Urinary bladder (tissue), 4 donors: Measurements from ENCODE around the gene SELPLG. TPM values are rescaled to one million over a fixed set of nuclear protein-coding genes. Genes with fewer than 3 reads are reported as not detected.
A peak's percentile ranks its signal among the peaks of the same experiment; 100 is the strongest.
"Not testable (repeated sequence)": the region's sequence is repeated elsewhere in the genome, so short reads cannot be mapped to it uniquely, and the experiment has no call there.

Source experiments
- DNase-seq: peaks from one replicate; pipeline ENCODE4 v3.0.0-alpha.2; 2015; ENCODE audit errors: extremely low spot score
- H3K27ac ChIP-seq: one replicate; pipeline ENCODE4 v1.5.1; 2013; ENCODE audit warnings: low read depth, mild to moderate bottlenecking, moderate library complexity
- H3K36me3 ChIP-seq: one replicate; pipeline ENCODE4 v1.6.1; 2013; ENCODE audit warnings: mild to moderate bottlenecking, moderate library complexity; ENCODE audit not compliant: insufficient read depth
- H3K4me1 ChIP-seq: one replicate; pipeline ENCODE4 v1.6.1; 2013; ENCODE audit warnings: mild to moderate bottlenecking, moderate library complexity; ENCODE audit not compliant: insufficient read depth
- H3K4me3 ChIP-seq: one replicate; pipeline ENCODE4 v1.5.1; 2013; ENCODE audit warnings: low read depth, low read length
- WGBS: extraction: QIAGEN DNeasy Blood & Tissue Kit; methylation state at CpG from one replicate; pipeline ENCODE4 v1.1.7; 2013; 5-methylcytosine and 5-hydroxymethylcytosine counted together
- polyA plus RNA-seq: library from polyadenylated mRNA; stranded (reverse); fragments of 200-250 nt; gene quantifications from one replicate; pipeline ENCODE4 v1.2.3, GENCODE V29; 2013
- total RNA-seq: library from RNA; depleted of rRNA; stranded (reverse); fragments of >200 nt; gene quantifications from one replicate; pipeline ENCODE4 v1.2.3, GENCODE V29; 2014
- donor health status: healthy with polysubstance abuse.
- donor health status: healthy.

The SELPLG gene
- total and polyA plus RNA-seq, 2 donors = 3.6 to 9.4 TPM

DNA sequence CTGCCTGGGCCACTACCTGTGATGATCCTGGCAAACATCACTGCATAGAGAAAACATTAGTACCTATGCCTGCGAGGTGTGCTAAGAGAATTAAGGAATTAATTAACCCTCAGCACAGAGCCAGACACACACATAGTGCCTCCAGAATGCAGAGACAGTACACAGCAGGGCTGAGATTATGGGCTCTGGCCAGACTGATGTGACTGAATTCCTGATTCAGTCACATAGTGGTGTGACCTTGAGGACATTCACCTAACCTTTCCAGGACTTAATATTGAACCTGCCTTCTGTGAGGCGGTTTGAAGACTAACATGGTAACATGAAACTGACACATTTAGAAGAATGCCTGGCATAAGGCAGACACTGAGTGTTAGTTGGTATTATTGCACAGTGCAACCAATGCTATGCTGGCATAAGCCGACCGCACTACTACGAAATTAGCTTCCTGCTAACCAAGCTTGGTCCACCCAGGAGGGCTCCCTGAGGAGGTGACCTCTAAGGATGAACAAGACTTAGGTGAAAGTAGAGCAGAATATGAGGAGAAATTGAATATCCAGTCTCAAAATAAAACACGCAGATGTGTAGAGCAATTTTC lies 32.0 kb upstream of the SELPLG start:
- H3K4me3 ChIP-seq = no peak overlapping the region
- no peak for DNase-seq
- H3K27ac ChIP-seq = peak overlapping the region; percentile 15
- H3K4me1 ChIP-seq = no peaks in the 10 kb centered on the region
- WGBS = 65% methylated on average over 6 of the region's 6 CpGs
- H3K36me3 ChIP-seq = no peaks in the 10 kb centered on the region

GRCh38 chr12:108664338-108665258 lies 30.9 kb upstream of the SELPLG start:
- H3K4me1 ChIP-seq = no peaks in the 10 kb centered on the region
- DNase-seq = peak; percentile 84
- WGBS = 6% methylated on average over 5 of the region's 5 CpGs
- H3K27ac ChIP-seq = peak overlapping the region; percentile 84
- no peaks in the 10 kb centered on the region for H3K36me3 ChIP-seq
- H3K4me3 ChIP-seq = no peak overlapping the region

GRCh38 chr12:108663324-108664015 lies 29.8 kb upstream of the SELPLG start:
- DNase-seq = no peak
- Histone ChIP-seq H3K4me3 (no peak overlapping the region), H3K36me3 (no peaks in the 10 kb centered on the region), H3K4me1 (no peaks in the 10 kb centered on the region), H3K27ac (peak overlapping the region; percentile 56)
- WGBS = 96% methylated on average over 4 of the region's 4 CpGs

- not testable (repeated sequence) for H3K4me3 ChIP-seq, DNase-seq, H3K27ac ChIP-seq, H3K4me1 ChIP-seq, H3K36me3 ChIP-seq
- WGBS = 91% methylated on average over 4 of the region's 4 CpGs
These were observed 24.4 kb upstream of the SELPLG start for GRCh38 chr12:108658115-108658514.

GRCh38 chr12:108657130-108657745 lies 23.5 kb upstream of the SELPLG start:
- H3K36me3 ChIP-seq = peaks cover 1% of the 10 kb centered on the region
- no peaks in the 10 kb centered on the region for H3K4me1 ChIP-seq
- no peak overlapping the region for H3K4me3 ChIP-seq
- no peak for DNase-seq
- H3K27ac ChIP-seq = no peak overlapping the region
- WGBS = 95% methylated on average over 10 of the region's 10 CpGs

DNA sequence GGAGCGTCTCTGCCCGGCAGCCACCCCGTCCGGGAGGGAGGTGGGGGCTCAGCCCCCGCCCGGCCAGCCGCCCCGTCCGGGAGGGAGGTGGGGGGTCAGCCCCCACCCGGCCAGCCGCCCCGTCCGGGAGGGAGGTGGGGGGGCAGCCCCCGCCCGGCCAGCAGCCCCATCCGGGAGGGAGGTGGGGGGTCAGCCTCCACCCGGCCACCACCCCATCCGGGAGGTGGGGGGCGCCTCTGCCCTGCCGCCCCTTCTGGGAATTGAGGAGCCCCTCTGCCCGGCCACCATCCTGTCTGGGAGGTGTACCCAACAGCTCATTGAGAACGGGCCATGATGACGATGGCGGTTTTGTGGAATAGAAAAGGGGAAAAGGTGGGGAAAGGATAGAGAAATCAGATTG lies 22.6 kb upstream of the SELPLG start:
- H3K36me3 ChIP-seq, H3K4me3 ChIP-seq, DNase-seq, H3K27ac ChIP-seq, H3K4me1 ChIP-seq: not testable (repeated sequence)
- 84% methylated on average over 24 of the region's 24 CpGs for WGBS

DNA sequence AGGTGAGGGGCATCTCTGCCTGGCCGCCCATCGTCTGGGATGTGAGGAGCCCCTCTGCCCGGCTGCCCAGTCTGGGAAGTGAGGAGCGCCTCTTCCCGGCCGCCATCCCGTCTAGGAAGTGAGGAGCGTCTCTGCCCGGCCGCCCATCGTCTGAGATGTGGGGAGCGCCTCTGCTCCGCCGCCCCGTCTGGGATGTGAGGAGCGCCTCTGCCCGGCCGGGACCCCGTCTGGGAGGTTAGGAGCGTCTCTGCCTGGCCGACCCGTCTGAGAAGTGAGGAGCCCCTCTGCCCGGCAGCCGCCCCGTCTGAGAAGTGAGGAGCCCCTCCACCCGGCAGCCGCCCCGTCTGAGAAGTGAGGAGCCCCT lies 22.1 kb upstream of the SELPLG start:
- H3K36me3 ChIP-seq = not testable (repeated sequence)

GRCh38 chr12:108654622-108655021 lies 20.9 kb upstream of the SELPLG start:
- not testable (repeated sequence) for H3K36me3 ChIP-seq, H3K27ac ChIP-seq, H3K4me1 ChIP-seq, H3K4me3 ChIP-seq, DNase-seq
- 80% methylated on average over 9 of the region's 9 CpGs for WGBS

More for the DNA sequence above, 22.1 kb upstream of the SELPLG start:
- 95% methylated on average over 19 of the region's 28 CpGs for WGBS
- not testable (repeated sequence) for H3K4me1 ChIP-seq, H3K27ac ChIP-seq, DNase-seq, H3K4me3 ChIP-seq

DNA sequence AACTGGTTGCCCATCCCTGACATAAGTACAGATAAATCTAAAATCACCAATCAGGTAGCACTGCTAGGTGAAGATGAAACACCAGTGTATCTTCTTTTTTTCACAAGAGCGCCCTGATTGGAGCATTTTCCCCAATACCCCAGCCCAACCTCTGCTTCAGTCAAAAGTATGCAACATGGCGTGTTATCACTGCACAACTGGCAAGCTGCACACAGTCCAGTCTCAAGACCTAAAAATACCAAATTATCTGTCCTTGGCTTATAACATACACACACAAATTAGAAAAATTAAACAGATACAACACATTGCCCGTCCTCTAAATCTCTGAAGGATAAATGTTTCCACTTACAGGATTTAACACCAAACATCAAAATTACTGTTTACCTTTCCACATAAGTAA lies 20.2 kb upstream of the SELPLG start:
- H3K36me3 ChIP-seq = peaks cover 1% of the 10 kb centered on the region
- H3K4me1 ChIP-seq = no peaks in the 10 kb centered on the region
- no peak for DNase-seq
- WGBS = 72% methylated on average over 3 of the region's 3 CpGs
- H3K4me3 ChIP-seq = no peak overlapping the region
- H3K27ac ChIP-seq = no peak overlapping the region

- no peak for DNase-seq
- peaks cover 1% of the 10 kb centered on the region for H3K36me3 ChIP-seq
- H3K27ac ChIP-seq = no peak overlapping the region
These were observed 19.4 kb upstream of the SELPLG start for GRCh38 chr12:108653082-108653516.

GRCh38 chr12:108650083-108650482 lies 16.4 kb upstream of the SELPLG start:
- Histone ChIP-seq H3K36me3 (peaks cover 1% of the 10 kb centered on the region), H3K4me1 (no peaks in the 10 kb centered on the region), H3K27ac (no peak overlapping the region), H3K4me3 (no peak overlapping the region)
- 70% methylated on average over 2 of the region's 2 CpGs for WGBS
- DNase-seq = no peak

More at GRCh38 chr12:108653082-108653516, 19.4 kb upstream of the SELPLG start:
- Histone ChIP-seq H3K4me1 (no peaks in the 10 kb centered on the region), H3K4me3 (no peak overlapping the region)

- Histone ChIP-seq H3K4me3 (no peak overlapping the region), H3K36me3 (peaks cover 1% of the 10 kb centered on the region), H3K27ac (no peak overlapping the region), H3K4me1 (no peaks in the 10 kb centered on the region)
- DNase-seq = no peak
- WGBS = 29% methylated on average over 4 of the region's 4 CpGs
These were observed 16.0 kb upstream of the SELPLG start for GRCh38 chr12:108649669-108650068.

- no peak overlapping the region for H3K4me3 ChIP-seq
- H3K36me3 ChIP-seq = peaks cover 1% of the 10 kb centered on the region
- WGBS = 83% methylated on average over 6 of the region's 6 CpGs
- no peaks in the 10 kb centered on the region for H3K4me1 ChIP-seq
- no peak for DNase-seq
- no peak overlapping the region for H3K27ac ChIP-seq
These were observed 15.4 kb upstream of the SELPLG start for GRCh38 chr12:108649126-108649525.
